ENCODE measurements around the gene ENO4.

- TF ChIP-seq EZH2phosphoT487 (IDR thresholded peaks at IDR 0.05; ENCODE audit: borderline replicate concordance, low read depth), result no peak
- TF ChIP-seq REST (IDR thresholded peaks at IDR 0.05; ENCODE audit: low read depth, low read length), result no peak
- TF ChIP-seq CTCF (IDR thresholded peaks at IDR 0.05), result no peak
- no peak for TF ChIP-seq POLR2AphosphoS5 (IDR thresholded peaks at IDR 0.05; ENCODE audit: low read depth, low read length)
- TF ChIP-seq MAX (IDR thresholded peaks at IDR 0.05; ENCODE audit: low read depth), result no peak
- no peak for TF ChIP-seq ZBTB33 (IDR thresholded peaks at IDR 0.05; ENCODE audit: borderline replicate concordance, low read depth)
- TF ChIP-seq FOXJ3 (CRISPR knock-in tag; IDR thresholded peaks at IDR 0.05), result no peak
- TF ChIP-seq MEF2A (IDR thresholded peaks at IDR 0.05; ENCODE audit: borderline replicate concordance, low read depth), result no peak
- TF ChIP-seq TAF1 (IDR thresholded peaks at IDR 0.05; ENCODE audit: borderline replicate concordance, low read depth, low read length), result no peak
- no peak for TF ChIP-seq RAD21 (IDR thresholded peaks at IDR 0.05; ENCODE audit: low read length)
- TF ChIP-seq TCF12 (IDR thresholded peaks at IDR 0.05), result no peak
- TF ChIP-seq MXI1 (IDR thresholded peaks at IDR 0.05; ENCODE audit: low read depth, low read length), result no peak
- TF ChIP-seq FOSL2 (IDR thresholded peaks at IDR 0.05; ENCODE audit: borderline replicate concordance, low read depth), result no peak
- no peak for TF ChIP-seq RFX5 (IDR thresholded peaks at IDR 0.05; ENCODE audit: low read length)
Observed at GRCh38 chr10:116917481-116917880, 68.2 kb downstream of the ENO4 start.
